Fibroblast of villous mesenchyme (primary cell): ENCODE data around the gene OXCT2. TPM values are rescaled to one million over a fixed set of nuclear protein-coding genes. Genes with fewer than 3 reads are reported as not detected.

Experiments
- DNase-seq: peaks from one replicate; pipeline ENCODE4 v3.0.0-alpha.2; 2010; ENCODE audit warnings: low read depth
- H3K4me3 ChIP-seq: 2 replicates; pipeline ENCODE4 v1.5.1; 2011; ENCODE audit warnings: low read depth, mild to moderate bottlenecking, low read length
- CTCF ChIP-seq: IDR thresholded peaks from 2 replicates; pipeline ENCODE4 v1.5.1; 2012; ENCODE audit warnings: low read depth, mild to moderate bottlenecking, low read length; ENCODE audit not compliant: insufficient read depth
- total RNA-seq: library from RNA; depleted of rRNA; stranded (reverse); fragments of >200 nt; gene quantifications from 2 replicates; pipeline ENCODE4 v1.2.3, GENCODE V29; 2012

Gene OXCT2
- total RNA-seq, 1 donor = 1.7 TPM

DNA sequence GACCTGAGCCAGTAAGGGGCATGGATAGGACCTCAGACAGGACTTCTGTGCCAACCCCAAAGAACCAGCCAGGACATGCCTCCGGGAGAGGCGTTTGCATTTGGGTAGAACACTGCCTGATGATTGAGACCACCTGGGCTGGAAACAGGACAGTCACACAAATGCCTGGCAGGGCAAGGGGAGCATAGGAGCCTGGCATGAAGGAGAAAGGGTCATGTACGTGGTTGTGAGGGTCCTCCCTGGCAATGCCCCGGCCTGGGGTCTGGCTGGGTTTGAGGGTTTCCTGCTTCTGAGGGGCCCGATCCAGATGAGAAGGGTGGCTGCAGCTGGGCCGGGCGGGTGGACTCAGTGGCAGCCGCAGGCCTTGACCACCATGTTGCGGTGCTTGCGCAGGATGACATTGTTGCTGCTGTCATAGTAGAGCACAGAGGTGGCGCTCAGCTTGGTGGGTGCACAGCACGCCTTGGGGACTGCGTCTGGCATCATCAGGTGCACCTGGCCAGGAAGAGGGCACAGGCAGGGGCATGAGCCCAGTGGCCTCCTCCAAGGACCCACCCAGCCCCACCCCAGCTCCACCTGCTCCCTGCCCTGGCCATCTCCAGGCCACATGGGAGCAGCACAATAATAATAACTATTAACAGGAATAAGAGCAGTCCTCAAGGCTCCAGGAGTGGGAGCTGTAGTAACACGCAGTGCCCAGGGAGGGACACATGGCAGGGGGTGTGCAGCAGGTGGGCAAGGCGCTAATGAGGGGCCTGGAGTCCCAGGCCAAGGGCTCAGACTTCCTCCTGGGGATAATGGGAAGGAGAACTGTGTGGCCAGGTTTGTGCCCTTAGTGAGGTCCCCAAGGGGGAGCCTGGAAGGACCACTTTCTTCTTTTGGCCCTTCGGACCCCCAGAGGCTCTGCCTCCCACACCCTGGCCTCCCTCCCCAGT lies 10.8 kb downstream of the OXCT2 start:
- DNase-seq = no peak
- no peak for TF ChIP-seq CTCF
- H3K4me3 ChIP-seq = no peak overlapping the region

- no peak overlapping the region for H3K4me3 ChIP-seq
- no peak for TF ChIP-seq CTCF
- DNase-seq = no peak
Observed at GRCh38 chr1:39759436-39759726, 11.8 kb downstream of the OXCT2 start.

GRCh38 chr1:39758556-39759435 lies 12.4 kb downstream of the OXCT2 start:
- no peak overlapping the region for H3K4me3 ChIP-seq
- no peak for DNase-seq
- no peak for TF ChIP-seq CTCF

DNA sequence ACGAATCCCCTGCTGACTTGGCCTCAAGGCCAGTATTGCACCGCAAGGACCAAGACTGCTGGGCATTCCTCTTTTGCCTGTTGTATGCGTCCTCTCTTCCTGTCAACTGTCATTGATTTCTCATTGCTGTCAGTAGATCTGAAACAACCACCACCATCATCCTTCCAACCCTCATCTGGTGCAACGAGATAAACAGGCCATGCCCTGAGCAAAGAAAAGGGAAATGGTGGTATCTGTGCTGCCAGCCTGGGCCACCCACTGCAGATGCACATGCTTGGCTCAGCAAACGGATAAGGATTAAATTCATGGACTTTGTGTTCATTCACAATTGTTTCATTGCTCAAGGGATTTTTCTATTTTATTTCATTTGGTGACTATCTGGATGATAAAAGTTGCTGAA lies 13.6 kb downstream of the OXCT2 start:
- TF ChIP-seq CTCF = no peak
- no peak overlapping the region for H3K4me3 ChIP-seq
- DNase-seq = no peak

GRCh38 chr1:39755965-39756659 lies 15.0 kb downstream of the OXCT2 start:
- DNase-seq = no peak
- no peak overlapping the region for H3K4me3 ChIP-seq
- TF ChIP-seq CTCF = no peak

GRCh38 chr1:39754906-39755504 lies 16.1 kb downstream of the OXCT2 start:
- TF ChIP-seq CTCF = no peak
- no peak overlapping the region for H3K4me3 ChIP-seq
- no peak for DNase-seq
